ENCODE results near the gene GRAMD1B. TPM values are rescaled to one million over a fixed set of nuclear protein-coding genes. Genes with fewer than 3 reads are reported as not detected.
A peak's percentile ranks its signal among the peaks of the same experiment; 100 is the strongest.

GRAMD1B gene
- total RNA-seq, 4 donors from 2014 or later = 0.30 to 1.5 (median 0.68) TPM

- peak overlapping the region; percentile 9 for H3K4me3 ChIP-seq (ENCODE audit: low read depth, poor library complexity, severe bottlenecking)
- intact Hi-C loops (cut with DNase I; ENCODE audit: low total_unique reads) = no loop called here
- peak; percentile 40 to 91 for DNase-seq (ENCODE audit: low spot score in 2 of 2)
- 9% methylated on average over 35 to 36 of the region's 68 CpGs for WGBS, 2 donors
- TF ChIP-seq POLR2A (IDR thresholded peaks at IDR 0.05) (no peak), CTCF (IDR thresholded peaks at IDR 0.05) (no peak)
Measured at GRCh38 chr11:123430721-123431497, 840 bp downstream of the GRAMD1B start.

- WGBS, 2 donors = 73 to 74% methylated on average over 7 of the region's 7 CpGs
- DNase-seq (ENCODE audit: low spot score in 2 of 2) = peak in 1 of 2 donors; percentile 37
- no peak overlapping the region for H3K4me3 ChIP-seq (ENCODE audit: low read depth, poor library complexity, severe bottlenecking)
Measured at GRCh38 chr11:123431619-123432018, 1.6 kb downstream of the GRAMD1B start.

GRCh38 chr11:123434262-123434661 is 4.2 kb downstream of the GRAMD1B start:
- intact Hi-C loops (cut with DNase I; ENCODE audit: low total_unique reads) = no loop called here
- H3K4me3 ChIP-seq (ENCODE audit: low read depth, poor library complexity, severe bottlenecking) = no peak overlapping the region
- TF ChIP-seq CTCF (IDR thresholded peaks at IDR 0.05) = no peak
- TF ChIP-seq POLR2A (IDR thresholded peaks at IDR 0.05) = no peak
- peak in 1 of 2 donors; percentile 48 for DNase-seq (ENCODE audit: low spot score in 2 of 2)
- 73 to 79% methylated on average over 7 of the region's 7 CpGs for WGBS, 2 donors

More at GRCh38 chr11:123431619-123432018, 1.6 kb downstream of the GRAMD1B start:
- intact Hi-C loops (cut with DNase I; ENCODE audit: low total_unique reads) = no loop called here
- no peak for TF ChIP-seq POLR2A (IDR thresholded peaks at IDR 0.05)
- no peak for TF ChIP-seq CTCF (IDR thresholded peaks at IDR 0.05)

- no peak for DNase-seq (ENCODE audit: low spot score in 2 of 2)
- 55 to 66% methylated on average over 3 of the region's 3 CpGs for whole genome bisulfite sequencing, 2 donors
- H3K4me3 ChIP-seq (ENCODE audit: low read depth, poor library complexity, severe bottlenecking) = no peak overlapping the region
- TF ChIP-seq POLR2A (IDR thresholded peaks at IDR 0.05) = no peak
- TF ChIP-seq CTCF (IDR thresholded peaks at IDR 0.05) = no peak
- intact Hi-C loops (cut with DNase I; ENCODE audit: low total_unique reads) = no loop called here
Measured at GRCh38 chr11:123434911-123435310, 4.8 kb downstream of the GRAMD1B start.

GRCh38 chr11:123437236-123437979 is 7.3 kb downstream of the GRAMD1B start:
- intact Hi-C loops (cut with DNase I; ENCODE audit: low total_unique reads) = no loop called here
- TF ChIP-seq CTCF (IDR thresholded peaks at IDR 0.05) = no peak
- TF ChIP-seq POLR2A (IDR thresholded peaks at IDR 0.05) = no peak
- H3K4me3 ChIP-seq (ENCODE audit: low read depth, poor library complexity, severe bottlenecking) = no peak overlapping the region
- 78 to 87% methylated on average over 9 of the region's 9 CpGs for WGBS, 2 donors
- peak in 1 of 2 donors; percentile 48 for DNase-seq (ENCODE audit: low spot score in 2 of 2)
